ENCODE results near the gene DPYD.

DPYD gene

GRCh38 chr1:97837161-97837560 lies 83.7 kb downstream of the DPYD start:
- DNase-seq = no peak

DNA sequence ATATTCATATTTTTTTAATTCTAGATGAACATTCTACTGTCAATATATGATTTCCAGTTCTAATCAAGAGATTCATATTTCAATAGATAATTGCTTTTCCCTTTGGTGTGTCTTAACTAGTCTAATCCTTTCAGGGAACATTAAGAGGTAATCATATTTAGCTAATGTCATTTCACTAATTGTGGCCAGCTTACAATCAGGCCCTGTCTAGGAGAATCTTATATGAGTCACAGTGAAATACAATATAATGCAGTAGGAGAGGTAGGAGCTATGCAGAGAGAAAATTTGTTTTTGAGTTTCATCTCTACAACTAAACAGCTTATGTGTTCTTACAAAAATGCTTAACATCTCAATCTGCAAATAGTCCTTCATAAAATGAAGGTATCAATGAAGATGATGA lies 85.9 kb downstream of the DPYD start:
- DNase-seq = no peak

DNA sequence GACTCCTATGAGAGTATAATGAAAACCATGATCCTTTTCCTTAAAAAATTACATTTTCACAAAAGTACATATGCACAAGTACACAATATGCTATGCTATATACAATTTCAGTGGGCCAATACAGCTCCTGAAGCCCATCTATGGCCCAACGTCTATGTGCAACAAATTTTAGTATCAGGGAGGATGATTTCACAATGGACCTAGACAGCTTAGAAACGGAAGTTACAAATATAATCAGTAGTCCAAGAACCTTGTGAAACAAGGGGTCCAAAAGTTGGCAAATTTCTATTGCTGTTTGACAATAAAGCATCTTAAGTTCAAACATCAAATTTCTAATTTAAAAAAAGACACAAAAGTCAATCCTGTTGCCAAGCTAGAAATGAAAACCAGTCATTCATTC lies 87.0 kb downstream of the DPYD start:
- DNase-seq = no peak

- DNase-seq = no peak
These were observed 88.4 kb downstream of the DPYD start for GRCh38 chr1:97832481-97832880.

DNA sequence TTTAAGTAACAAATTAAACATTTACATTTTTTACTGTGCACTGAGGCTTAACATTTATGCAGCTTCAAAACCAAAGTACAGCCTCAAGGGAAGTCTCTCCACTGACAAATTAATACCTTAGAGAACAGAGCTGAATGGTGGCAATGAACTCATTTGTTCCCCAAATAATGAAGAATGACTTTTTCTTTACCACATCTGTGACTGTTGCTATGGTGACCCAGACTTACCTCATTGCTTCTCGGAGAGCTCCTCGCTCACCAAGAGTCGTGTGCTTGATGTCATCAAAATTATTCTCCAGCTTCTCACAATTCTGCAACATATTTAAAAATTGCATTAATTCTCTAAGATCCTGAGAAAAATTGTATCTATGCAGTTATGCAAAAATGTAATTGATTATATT lies 92.9 kb downstream of the DPYD start:
- no peak for DNase-seq

DNA sequence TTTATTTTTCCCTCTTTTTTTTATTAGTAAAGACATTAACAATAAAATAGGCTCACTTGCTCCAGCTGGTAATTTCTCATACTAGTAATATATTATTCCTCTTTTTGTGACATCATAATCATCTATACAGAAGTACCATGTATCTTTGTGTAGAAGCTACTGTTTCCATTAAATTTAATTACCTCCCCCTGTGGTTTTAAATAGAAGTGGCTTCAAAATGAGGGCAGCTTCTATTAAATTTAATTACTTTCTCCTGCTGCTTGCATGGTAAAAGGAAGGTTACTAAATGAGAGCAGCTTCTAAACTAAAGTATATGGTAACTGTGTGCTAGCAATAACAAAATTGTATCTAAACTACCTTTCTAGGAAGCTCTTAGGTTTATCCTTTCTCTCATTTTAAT lies 94.0 kb downstream of the DPYD start:
- no peak for DNase-seq

DNA sequence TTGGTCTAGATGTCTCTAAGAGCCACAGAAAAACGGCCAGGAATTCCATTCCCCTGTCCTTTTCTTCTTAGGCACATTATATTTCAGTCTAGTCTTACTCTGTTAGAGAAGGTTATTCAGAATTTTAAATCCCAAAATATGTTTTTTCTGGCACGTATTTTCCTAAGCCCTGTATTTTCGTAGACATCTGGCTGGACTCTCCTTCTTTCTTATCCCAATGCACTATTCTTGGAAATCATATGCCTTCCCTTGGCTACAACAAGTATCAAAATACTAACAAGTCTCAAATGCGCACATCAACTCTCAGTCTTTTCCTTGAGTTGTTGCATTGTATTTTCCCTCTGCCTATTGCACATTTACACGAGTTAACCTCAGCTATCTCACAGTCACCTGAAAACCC lies 96.2 kb downstream of the DPYD start:
- no peak for DNase-seq

DNA sequence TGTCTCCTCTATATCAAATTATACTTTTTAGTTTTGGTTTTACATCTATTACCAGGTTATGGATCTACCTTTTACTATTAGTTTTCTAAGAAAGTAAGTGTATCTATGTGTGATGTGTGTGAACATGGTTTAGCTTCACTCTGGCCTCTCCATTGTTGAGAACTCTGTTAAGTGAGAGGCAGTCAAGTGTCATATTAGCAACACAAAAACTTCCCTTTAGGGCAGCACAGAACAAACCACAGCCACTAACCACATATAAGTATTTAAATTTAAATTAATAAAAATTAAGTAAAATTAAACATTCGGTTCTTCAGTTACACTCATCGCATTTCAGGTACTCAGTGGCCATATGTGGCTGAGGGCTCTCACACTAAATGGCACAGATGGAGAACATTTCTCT lies 96.6 kb downstream of the DPYD start:
- DNase-seq = no peak

GRCh38 chr1:97820470-97821188 lies 100.2 kb downstream of the DPYD start:
- no peak for DNase-seq

GRCh38 chr1:97816927-97817326 lies 103.9 kb downstream of the DPYD start:
- no peak for DNase-seq

GRCh38 chr1:97814804-97815203 lies 106.0 kb downstream of the DPYD start:
- DNase-seq = no peak

GRCh38 chr1:97814121-97814520 lies 106.7 kb downstream of the DPYD start:
- DNase-seq = no peak

DNA sequence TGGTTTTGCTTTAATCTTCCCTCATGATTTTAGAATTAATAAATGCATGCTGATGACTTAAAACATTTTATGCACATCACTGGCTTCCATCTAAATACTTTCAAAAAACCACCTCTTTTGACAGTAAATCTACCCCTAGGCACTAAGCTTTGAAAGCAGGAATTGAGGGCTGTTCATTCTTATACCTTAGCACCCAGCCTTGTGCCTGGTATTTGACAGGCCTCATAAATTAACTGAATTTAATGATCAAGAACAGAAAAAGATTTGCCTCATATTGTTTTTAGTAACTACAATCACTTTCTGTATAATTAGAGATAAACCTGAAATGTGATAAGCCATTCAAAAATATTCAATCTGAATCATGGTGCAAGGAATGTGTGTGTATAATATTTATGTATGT lies 108.8 kb downstream of the DPYD start:
- no peak for DNase-seq

DNA sequence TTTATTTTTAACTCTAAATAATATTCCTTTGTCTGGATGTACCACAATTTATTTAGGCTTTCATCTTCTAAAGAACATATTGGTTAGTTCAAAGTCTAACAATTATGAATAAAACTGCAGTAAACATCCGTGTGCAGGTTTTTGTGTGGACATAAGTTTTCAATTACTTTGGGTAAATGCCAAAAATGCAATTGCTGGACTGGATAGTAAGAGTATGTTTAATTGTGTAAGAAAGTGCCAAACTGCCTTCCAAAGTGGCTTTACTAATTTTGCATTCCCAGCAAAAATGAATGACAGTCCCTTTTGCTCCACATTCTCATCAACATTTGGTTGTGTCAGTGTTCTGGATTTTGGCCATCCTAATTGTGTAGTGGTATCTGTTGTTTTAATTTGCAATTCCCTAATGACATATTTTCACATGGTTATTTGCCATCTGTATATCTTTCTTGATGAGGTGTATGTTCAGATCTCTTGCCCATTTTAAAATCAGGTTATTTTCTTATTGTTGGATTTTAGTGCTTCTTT lies 113.8 kb downstream of the DPYD start:
- DNase-seq = no peak

DNA sequence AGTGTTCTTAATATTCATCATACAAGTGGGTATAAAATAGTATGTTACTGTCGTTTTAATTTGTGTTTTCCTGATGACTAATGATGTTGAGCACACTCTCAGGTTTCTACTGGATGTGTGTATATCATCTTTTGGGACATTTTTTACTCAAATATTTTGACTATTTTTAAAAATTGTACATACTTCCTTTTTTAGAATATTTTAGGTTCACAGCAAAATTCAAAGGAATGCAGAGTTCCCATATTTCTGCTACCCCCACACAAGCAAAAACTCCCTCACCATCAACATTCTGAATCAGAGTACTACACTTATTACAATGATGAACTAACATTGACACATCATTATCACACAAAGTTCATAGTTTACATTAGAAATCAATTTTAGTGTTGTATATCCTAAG lies 114.5 kb downstream of the DPYD start:
- no peak for DNase-seq

GRCh38 chr1:97805093-97805492 lies 115.7 kb downstream of the DPYD start:
- DNase-seq = no peak

- no peak for DNase-seq
These were observed 117.8 kb downstream of the DPYD start for GRCh38 chr1:97803026-97803425.

DNA sequence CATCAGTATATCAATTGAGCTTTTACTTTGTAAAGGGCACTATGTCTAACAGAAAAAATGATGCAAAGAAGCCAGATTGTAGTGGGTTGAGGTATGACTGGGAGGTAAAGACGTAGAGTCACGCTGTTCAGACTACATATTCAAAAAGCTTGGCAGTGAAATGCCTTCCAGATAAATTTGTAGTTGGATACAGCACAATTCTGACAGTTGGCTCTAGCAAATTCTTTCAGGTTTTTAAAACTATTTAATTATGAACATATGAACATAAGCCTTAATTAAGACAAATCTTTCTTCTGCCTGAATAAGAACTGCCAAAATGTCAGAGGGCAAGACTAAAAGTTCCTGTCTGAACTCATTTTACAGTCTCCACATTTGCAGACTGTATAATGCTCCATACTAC lies 118.8 kb downstream of the DPYD start:
- no peak for DNase-seq

- no peak for DNase-seq
These were observed 123.2 kb downstream of the DPYD start for GRCh38 chr1:97797403-97798183.

- no peak for DNase-seq
These were observed 124.1 kb downstream of the DPYD start for GRCh38 chr1:97796711-97797110.

- DNase-seq = no peak
These were observed 128.2 kb downstream of the DPYD start for GRCh38 chr1:97792655-97793054.

- no peak for DNase-seq
These were observed 129.6 kb downstream of the DPYD start for GRCh38 chr1:97791251-97791650.

DNA sequence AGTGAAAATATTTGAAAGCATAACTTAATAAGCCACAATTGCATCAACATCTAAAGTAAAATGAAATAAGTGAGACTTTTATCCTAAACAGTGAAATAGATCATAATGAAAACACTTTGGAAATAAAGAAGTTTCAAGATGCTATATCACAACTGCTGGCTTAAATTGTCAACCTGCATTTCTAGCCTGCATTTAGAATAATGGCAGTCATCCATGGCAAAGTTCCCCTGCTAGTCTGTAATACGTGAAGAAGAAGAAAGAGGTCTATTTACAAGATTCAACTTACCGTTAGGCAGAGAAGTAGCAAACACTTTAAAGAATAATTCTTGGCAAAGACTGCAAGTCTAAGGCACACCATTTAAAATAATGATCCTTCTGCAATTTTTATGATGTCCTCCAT lies 133.6 kb downstream of the DPYD start:
- DNase-seq = no peak

DNA sequence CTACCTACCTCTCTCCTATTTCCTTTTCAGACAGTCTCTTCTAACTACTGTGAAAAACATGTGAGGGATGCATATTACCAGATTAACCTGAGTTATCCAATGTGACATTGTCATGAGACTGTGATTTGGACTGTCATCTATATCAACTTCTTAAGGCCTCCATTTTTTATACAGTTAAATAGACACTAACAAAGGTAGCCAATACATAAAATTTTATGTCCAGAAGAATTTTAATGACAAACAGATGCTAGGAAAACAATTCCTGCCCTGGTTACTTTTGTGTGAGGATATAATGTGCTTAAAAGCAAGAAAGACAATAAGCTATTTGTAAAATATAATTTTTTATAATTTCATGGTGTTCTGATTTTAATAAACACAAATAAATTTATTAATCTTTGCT lies 136.2 kb downstream of the DPYD start:
- DNase-seq = no peak

GRCh38 chr1:97783751-97784150 lies 137.1 kb downstream of the DPYD start:
- DNase-seq = no peak
